Upper lobe of left lung (tissue), 4 donors: ENCODE data around the gene PASD1.

ENCODE experiments used
- EP300 ChIP-seq, 4 donors: sonication (generic); formaldehyde crosslinking; IDR thresholded peaks; one replicate each; pipeline ENCODE4 v1.5.1; 2017; ENCODE audit warnings: antibody characterized with exemption in 4 of 4, control low read depth in 2 of 4
- POLR2A ChIP-seq, 4 donors: fragments of 450-650 bp; IDR thresholded peaks; one replicate each; pipeline ENCODE4 v1.5.1; 2016 to 2017; ENCODE audit warnings: antibody characterized with exemption in 4 of 4, mild to moderate bottlenecking in 2 of 4
- POLR2AphosphoS5 ChIP-seq, 2 donors: sonication (generic); formaldehyde crosslinking; IDR thresholded peaks; one replicate each; pipeline ENCODE4 v1.5.1; 2017; ENCODE audit warnings: antibody characterized with exemption in 2 of 2

DNA sequence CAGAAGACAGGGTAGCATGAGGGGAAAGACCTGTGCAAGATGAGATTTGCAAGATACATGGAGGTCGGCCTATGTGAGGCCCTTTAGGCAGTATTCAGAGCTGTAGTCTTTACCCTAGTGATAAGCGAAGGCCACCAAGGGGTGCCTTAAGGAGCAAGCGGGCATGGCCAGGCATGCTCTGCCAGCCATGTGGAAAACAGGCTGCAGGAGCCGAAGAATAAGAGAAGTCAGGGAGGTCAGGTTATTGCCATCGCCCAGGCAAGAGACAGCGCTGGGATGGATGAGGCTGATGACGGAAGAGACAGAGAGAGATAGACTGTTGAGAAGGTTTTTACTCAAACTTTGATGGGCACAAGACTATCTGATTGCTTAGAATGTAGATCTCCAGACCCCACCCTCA is 145.3 kb downstream of the PASD1 start:
- TF ChIP-seq POLR2A (IDR thresholded peaks at IDR 0.05) (no peak), EP300 (IDR thresholded peaks at IDR 0.05) (no peak), POLR2AphosphoS5 (IDR thresholded peaks at IDR 0.05) (no peak)
